GM23248 (cell line): ENCODE data around the gene PTPN2.

Experiments
- EZH2 ChIP-seq: fragments of 200-600 bp; sonication (generic); IDR thresholded peaks from 2 replicates; pipeline ENCODE4 v1.6.1; 2018; ENCODE audit warnings: antibody characterized with exemption, mild to moderate bottlenecking; ENCODE audit not compliant: insufficient read depth, poor library complexity, severe bottlenecking
- EZH2phosphoT487 ChIP-seq: fragments of 200-600 bp; sonication (generic); IDR thresholded peaks from 2 replicates; pipeline ENCODE4 v1.6.1; 2018; ENCODE audit warnings: antibody characterized with exemption, moderate library complexity, mild to moderate bottlenecking, low read depth; ENCODE audit not compliant: insufficient read depth

DNA sequence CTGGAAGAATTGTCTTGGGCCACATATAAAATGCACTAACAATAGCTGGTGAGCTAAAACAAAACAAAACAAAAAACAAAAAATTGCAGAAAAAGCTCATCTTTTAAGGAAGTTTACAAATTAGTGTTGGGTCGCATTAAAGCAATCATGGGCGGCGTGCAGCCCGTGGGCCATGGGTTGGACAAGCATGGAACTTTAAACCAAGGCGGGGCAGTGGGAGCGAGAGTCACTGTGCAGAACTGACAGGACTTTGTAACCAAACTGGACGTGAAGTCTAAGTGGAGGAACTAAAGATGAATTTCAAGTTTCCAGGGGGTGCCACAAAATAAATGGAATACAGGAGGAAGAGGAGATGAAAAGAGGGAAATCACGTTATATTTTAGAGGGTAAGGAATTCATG lies 100.5 kb downstream of the PTPN2 start:
- no peak for TF ChIP-seq EZH2
- TF ChIP-seq EZH2phosphoT487, result no peak
